Measurements from ENCODE around the gene HEMK1.

Gene HEMK1

DNA sequence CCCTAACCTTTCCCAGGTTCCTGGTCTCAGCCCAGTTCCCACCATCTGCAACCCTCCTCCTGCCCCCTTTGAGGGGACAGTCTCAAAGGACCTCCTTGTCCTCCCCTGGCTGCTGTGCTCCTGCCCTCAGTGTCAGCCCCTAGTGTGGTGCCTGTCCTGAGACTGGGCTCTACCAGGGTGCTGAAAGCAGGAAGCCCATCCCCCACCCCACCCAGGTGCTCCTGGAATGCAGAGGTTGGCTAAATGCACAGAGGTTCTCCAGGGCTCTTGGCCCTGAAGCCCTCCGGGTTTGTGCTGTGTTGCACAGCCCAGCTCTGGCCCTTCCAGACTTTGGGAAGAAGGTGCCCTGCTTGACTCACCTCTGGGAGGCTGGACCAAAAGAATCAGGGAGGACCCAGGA is 23.5 kb upstream of the HEMK1 start:
- DNase-seq: no peak

DNA sequence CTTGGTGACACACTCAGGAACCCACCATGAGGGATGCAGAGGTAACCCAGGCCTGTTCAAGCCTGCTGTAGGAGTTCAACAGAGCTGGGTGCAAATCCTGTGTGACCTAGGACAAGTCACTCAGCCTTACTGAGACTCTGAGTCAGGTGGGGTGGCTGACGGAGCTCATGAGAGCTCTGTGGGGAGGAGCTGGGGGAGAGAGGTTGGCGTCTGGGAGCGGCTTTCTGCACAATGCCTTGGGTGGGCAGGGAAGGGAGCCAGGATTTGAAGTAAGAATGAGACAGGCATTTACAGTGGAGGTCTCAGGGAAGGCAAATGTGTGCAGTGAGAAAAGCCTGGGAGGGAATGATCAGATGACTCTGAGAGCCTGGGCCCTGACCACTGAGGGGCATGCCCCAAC is 20.1 kb upstream of the HEMK1 start:
- no peak for DNase-seq

DNA sequence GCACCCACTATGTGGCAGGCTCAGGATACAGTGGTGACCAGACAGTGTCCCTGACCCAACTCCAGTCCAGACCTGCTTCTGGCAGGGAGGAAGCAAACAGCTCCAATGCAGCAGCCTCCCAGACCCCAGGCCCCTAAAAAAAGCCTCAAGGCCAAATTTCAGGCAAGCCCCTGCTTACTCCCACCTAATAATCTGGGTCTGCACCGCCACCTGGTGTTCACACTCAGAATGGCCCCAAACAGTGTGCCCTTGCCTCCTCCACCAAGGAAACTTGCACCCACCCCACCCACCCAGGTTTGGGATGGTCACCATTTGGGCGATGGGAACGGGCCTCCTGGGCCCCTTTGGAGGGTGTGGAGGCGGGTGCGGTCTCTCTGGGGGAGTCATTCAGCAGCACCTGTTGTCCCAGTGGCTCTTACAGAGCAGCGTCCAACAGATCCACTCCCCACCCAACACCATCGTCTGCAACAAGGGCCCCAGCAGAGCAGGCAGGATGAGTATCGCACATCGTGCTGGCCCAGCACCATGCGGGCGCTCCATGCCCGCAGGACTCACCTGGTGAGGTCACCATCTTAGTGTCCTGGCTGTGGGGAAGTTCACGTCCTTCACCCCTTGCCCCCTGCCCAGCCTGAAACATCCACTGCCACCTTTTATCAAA is 19.1 kb upstream of the HEMK1 start:
- DNase-seq: peak; percentile 60

DNA sequence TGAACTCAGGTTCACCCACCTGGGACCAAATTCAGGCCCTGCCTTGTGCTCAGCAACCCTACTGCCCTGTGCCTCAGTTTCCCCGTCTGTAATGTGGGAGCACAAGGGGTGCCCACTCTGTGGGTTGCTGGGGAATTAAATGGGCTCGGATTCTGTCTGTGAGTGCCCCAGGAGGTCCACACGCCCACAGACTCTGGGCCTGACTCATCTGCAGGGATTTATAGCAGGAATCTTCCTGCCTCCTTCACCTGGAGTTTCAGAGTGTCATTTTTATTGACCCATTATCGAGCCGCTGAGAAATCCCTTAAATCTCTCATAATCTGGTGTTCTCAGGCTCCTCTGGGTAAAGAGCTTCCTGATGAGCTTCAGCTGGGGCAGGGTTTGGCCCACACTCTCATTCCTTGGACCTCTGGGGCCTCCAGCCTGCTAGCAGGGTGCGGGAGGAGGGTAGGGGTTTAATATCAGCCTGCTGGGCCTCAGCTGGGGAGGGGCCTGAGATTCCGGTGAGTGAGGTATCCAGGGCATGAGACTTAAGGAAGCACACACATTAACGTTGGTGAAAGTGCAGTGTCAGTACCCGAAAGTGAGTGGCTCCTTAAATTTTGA is 18.2 kb upstream of the HEMK1 start:
- no peak for DNase-seq

DNA sequence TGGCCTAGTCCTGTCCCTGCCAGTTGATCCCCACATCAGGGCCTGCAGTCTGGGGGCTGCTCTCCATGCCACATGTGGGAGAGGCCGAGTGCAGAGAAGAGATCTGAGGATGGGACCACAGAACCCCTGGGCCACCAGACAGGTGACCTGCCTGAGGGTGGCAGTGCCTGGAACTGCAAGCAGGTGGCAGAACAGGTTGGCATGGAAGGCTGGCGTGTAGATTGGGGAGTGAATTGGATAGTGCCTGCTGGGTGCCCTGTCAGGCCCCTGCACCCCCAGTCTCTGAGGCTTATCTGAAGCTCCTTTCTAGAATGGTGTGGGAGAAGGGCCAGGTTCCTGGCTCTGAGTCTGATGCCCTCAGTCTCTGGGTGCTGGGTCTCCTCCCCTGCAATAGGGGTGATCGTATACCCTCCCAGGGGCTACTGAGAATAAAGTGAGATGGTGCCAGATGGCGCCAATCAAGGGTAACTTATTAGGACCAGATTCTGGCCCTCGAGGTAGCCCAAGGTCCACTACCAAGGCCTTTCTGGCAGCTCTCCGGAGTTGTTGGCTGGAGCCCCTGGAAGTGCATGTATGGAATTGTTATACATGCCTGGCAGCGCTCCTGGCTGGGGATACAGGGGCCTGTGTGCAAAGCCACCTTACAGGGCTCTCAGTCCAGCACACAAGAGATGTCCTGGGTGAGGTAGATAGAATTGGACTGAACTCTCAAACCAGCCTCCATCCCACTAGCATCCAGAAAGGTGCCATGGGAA is 17.5 kb upstream of the HEMK1 start:
- no peak for DNase-seq

DNA sequence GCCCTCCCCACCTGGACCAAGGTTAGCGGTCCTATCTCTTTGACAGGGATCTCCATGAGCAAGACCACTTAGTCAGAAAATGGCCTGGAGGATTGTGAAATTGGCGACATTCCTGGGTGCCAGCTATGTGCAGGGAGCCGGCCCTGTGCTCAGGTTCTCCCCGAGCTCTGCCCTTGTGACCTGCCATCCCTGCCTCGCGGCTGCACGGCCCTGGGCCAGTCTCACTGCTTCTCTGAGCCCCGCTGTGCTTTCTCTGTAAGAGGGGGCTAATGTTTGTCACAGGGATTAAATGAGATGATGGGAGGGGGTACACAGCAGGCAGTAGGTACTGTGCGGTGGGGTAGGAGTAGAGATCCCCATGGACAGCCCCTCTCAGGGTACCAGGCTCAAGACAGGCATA is 16.7 kb upstream of the HEMK1 start:
- DNase-seq: no peak

DNA sequence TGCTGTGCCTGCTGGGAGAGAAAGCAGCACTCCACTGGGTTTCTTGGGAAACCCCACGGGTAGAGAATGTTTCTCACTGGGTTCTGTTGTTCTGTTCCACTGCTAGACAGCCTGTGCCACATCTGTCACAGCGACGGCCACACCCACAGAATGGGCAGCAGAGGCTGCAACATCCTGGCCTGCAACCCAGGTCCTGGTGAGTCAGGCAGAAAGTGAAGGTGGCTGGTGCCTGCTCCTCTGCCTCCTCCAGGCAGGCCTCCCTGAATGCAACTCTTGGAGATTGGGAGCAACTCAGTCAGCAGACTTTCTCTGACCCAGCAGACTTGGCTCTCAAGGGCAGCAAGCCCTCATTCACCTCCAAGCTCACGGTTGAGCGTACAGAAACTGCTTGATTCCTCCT is 14.8 kb upstream of the HEMK1 start:
- peak; percentile 32 for DNase-seq

DNA sequence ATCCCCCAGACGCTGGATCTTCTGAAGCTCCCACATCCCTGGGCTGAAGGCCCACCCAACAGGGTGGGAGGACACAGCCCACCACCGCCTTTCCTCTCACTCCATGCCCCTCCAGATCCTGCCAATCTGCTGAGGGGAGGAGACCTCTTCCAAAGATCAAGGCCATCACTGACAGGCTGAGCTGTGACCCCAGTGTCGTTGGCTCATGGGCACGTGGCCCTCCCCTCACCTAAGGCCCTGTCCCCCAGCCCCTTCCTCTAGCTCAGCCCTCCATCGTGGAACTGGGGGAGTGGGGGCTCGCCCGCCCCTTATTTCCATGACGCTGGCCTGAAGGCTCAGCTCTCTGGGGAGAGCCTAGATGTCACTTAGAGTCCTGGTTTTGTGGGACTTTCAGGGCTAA is 12.2 kb upstream of the HEMK1 start:
- no peak for DNase-seq

DNA sequence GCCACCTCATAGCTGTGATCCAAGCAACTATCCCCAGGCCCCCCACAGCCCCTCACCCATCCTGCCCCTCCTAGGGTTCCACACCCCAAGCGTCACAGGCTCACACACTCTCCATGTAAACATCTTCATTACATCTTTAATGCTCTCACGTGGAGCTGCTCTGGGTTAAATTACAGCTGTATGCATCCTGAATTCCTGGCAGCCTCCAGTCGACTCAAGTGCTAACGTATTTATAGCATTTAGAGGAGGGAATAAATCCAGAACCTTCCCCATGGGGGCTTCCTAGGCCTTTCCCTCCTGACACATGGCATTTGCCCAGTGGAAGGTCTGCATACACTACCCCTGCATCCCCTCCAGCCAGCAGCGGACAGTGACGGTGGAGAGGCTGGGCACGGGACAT is 11.4 kb upstream of the HEMK1 start:
- no peak for DNase-seq

DNA sequence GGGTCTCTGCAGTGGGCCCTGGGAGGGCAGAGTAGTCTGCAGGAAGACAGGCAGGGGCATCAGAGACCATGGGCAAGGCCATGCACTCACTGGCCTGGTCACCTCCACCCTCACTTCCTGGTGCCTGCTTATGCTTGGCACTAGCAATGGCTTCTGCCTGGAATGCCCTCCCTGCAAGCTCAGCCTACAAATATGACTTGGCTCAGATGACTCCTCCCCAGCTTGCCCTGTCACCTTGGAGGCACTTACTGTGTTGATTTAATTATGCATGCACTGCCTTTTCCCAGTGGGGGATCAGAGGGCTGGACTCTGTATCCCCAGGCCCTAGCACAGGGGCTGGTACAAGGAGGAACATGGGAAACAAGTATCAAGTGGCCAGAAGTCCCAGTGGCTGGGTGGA is 9.6 kb upstream of the HEMK1 start:
- no peak for DNase-seq

DNA sequence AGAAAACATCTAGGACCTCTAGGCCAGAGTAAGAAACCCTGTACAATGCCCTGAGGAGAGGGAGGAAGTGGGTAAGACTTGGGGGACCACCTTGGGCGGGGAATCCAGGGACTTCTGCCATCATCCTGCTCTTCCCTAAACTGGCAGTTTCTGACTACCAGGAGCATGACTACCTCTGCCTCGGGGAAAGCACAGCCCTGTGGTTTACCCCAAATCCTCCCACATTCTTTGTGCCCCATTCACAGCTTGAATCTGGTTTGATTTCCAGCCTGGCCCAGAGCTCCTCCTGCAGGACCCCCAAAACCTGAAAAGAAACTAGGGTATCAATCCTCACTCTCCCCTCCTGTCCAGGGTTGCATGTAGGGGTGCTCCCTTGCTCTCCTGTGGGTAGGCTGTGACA is 6.5 kb upstream of the HEMK1 start:
- no peak for DNase-seq

DNA sequence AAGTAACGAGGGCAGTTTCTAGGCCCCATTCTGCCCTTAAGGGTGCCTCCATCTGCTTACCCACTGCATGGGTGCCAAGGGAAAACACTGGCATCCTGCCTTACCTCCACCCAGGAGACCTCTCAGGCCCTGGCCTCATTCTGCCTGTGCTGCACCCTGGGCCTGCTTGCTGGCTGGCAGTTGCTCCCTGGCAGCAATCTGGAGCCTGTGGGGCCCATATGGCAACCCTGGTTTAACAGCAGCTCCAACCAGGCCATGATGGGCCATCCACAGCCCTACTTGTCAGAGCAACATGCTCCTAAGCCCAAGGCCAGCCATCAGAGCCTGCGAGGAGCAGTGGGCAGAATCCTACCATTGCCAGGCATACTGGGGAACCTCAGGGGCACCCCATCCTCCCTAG is 5.5 kb upstream of the HEMK1 start:
- DNase-seq: no peak

DNA sequence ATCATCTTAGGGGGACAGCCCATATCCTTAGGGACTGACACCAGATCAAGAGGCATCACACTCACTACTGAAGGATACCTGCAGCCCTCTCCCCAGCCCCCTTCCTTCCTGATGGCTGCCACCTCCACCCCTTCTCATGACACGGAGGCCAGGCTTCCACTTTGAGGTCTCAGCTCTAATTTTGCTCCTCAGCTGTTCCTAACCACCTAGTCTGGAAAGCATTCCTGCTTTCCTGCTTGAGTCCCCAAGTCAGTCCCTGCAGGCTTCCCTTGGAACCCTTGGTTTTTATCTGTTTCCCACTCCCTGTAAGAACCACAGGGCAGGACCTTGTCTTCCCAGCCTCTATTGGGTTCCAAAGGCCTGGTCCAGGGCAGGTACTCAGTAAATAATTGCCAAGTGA is 5.0 kb upstream of the HEMK1 start:
- no peak for DNase-seq

DNA sequence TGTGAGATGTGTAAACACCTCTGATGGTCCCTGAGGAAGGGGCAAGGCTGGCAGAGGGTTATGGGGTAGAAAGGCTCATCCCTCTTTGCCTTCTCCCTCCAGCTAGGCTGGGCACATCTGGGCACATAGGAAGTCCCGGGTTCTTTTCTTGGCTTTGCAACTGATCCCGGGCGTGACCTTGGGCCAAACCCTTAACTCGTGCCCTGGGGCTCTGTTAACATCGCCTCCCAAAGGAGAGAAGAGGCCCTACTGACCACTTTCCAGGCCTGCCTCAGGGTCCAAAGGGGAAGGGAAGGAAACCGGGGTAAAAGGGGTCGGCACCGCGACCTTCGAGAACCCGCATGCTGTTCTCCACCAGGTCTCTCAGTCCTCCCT is 2.3 kb upstream of the HEMK1 start:
- no peak for DNase-seq

DNA sequence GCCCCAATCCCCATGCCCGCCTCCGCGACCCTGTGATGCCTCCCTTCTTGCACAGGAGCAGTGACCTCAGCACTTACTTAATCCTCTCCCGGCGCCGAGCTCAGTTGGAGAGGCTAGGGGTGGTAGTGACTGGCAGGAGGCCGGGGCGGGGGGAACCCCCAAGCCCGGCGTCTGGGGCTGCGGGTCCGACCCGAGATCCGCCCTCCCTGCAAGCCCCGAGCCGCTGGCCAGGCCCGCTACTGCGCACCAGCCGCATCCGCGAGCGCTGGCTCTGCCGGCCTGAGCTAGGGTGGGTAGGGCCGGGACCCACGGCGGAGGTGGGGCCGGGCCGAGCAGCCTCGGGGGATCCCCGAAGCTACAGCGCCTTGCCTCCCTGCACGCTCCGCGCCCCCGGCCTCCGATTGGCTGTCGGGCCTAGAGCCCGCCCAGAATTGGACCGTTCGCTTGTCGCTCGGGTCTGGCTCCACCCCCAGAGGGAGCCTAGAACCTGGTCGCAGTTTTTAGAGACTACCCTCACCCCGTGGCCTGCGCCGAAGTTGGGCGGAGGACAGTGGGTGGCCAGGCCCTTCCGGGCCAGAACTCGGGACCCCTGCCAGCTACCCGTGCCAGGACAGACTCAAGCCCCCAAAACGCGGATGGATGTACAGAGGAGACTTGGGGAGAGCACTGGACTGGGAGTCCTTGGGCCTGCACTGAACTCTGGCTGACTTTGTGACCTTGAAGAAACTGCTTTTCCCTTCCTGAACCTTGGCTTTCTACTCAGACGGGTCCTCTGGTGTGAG is 1.7 kb upstream of the HEMK1 start, which contains the start of gene C3orf18:
C3orf18 (minus strand) TSS at position 362 of the 782 bp plus-strand sequence. CDS start 2,048 bp downstream, outside the sequence.
- peak; percentile 98 for DNase-seq

DNA sequence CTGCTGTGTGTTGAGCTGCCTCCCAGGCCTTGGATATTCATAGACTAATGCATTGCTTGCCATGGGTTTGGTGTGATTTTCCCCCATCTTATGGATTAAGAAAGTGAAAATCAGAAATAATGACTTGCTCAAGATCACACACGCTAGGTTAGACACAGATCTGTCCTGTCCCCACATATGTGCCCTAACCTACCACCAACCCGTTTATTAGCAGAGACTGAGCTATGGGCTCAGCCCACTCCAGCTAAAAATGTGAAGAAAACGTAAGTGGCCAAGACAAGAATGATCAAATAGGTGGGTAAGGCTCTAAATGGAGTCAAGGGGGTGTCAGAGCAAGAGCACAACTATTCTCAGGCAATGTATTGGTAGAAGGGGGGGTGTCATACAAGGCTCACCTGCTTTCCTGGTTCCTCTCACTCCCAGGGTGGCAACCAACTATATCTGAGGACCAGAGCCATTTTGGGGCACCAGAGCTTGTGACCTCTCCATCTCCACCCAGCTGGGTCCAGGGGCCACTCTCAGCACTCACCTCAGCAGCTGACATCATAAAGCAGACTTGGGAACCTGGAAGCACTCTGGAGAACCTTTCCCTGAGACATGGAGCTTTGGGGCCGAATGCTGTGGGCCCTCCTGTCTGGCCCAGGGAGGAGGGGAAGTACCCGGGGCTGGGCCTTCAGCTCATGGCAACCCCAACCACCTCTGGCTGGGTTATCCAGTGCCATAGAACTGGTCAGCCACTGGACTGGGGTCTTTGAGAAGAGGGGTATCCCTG is 1.4 kb downstream of the HEMK1 start:
- DNase-seq: peak; percentile 19

DNA sequence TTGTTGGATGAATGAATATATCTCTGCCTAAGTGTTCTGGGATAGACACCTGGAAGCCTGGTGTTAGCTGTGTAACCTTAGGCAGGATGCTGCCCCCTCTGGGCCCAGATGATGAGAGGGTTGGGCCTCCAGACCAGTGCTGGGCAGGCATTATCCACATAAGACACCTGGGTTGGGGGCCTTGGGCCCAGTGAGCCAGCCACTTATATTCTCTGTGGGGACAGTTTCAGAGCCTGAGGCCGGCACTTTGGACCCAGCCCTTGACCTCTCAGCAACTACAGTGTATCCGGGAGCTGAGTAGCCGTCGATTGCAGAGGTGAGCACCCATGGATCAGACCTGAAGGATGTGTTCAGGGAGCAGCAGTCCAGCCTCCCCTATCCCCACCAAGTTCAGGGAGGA is 2.2 kb downstream of the HEMK1 start:
- DNase-seq: no peak

DNA sequence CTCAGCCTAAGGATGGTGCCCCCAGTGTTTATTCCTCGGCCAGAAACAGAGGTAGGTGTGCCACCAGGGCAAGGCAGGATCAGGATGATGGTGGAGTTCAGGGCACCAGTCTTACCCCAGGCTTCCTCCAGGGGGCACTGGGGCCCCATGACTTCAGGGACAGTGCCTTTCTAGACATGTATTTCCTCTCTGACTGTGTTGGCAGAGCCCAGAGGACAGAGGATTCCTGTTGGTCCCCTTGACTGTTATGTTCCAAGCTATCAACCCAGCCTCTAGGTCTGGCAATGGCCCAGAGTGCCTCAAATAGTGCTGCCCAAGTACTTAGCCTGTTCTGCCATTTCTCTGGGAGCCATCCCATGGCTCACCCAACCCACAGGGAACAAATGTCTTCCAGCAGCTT is 2.8 kb downstream of the HEMK1 start:
- DNase-seq: peak; percentile 92

DNA sequence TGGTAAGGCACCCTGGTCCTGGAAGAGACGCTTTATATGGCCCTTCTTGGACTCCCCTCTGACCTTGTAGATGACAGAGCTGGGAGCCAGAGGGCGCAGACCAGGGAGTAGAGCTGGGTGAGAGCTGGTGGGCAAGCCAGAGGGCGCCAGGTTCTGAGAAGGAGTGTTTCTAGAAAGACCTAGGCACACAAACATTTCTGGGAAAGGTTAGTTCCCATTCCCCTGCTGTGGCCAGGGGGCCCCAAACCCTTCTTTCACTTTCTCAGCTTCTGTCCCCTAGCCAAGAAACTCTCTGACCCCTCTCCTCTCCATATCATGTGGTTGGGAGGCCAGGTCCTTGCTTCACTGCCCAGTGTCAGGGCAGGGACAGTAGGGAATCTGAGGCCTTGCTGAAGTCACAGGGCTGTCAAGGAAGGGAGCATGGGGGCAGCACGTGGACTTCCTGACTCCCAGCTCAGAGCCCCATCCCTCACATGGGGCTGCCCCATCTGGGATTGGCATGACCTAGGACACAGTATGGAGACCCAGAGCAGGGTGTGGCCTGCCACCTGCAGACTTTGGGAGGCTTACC is 3.6 kb downstream of the HEMK1 start:
- DNase-seq: peak; percentile 75

DNA sequence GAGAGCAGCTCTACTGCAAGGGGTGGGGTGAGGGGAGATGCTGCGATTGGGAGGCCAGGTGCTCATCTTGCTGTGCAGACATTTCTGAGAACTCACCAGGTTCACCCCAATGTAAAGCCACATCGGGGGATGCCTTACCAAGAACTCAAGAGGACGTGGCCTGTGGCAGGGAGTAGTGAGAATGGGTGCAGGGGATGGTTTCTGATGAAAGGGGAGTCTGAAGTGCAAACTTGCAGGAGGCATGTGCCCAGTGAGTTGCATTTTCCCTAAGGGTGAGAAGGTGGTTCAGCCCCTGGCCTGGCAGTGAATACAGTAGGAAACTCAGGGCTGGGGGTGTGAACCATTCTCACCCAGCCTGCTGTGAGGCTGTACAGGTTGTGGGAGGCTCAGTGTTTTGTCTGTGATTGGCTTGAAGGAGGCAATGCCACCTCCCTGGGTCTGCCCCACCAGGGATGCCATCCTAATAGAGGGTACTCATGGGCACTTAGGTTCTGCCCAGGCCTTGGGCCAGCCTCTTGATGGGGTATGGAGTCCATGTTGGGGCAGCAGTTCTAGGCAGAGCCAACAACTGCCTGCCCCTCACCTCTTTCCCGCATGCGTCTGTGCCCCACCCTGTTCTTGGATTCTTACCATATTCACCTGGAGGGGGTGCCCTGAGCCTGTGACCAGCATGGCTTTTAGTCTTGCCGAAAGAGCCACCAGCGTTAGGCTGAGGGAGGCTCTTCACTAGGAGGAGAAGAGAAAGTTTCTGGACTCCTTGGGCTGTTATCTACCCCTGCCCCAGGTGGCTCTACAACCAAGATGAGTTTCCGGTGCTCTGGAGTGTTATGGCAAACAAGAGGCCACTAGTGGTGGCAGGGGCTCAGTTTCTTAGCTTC is 4.5 kb downstream of the HEMK1 start:
- peak; percentile 94 for DNase-seq

DNA sequence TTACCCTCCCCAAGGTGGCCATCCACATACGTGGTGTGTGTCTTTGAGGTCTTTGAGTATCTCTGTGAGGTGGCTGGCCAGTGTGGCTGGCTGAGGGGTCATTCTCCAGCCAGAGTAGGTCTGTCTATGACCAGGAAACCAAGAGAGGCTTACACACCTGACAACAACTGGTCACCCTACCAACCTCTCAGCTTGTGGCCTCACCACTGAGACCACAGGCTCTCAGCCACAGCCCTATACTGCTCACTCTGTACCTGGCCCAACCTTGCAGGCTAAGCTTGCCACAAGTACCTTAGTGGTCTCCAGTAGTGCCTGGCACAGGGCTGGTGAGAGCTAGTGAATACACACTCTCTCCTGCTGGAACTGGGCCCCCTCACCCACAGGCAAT is 5.1 kb downstream of the HEMK1 start:
- DNase-seq: peak; percentile 60
